GM12878 (cell line): ENCODE measurements around the gene RTL3. TPM values are rescaled to one million over a fixed set of nuclear protein-coding genes. Genes with fewer than 3 reads are reported as not detected.
A peak's percentile ranks its signal among the peaks of the same experiment; 100 is the strongest.

Source experiments
- ATAC-seq: fragments of 200-7000 bp; cut with Tn5 transposase; 3 replicates; pipeline ENCODE4 v1.9.1; 2020; ENCODE audit warnings: mild to moderate bottlenecking, moderate library complexity
- BruUV-seq: library from RNA; stranded (reverse); fragments of 400-500 nt; replicated peaks from 2 replicates; lab custom pipeline; 2021; lab: Mats Ljungman, UMichigan
- CTCF ChIA-PET: fragments of 300-600 bp; sonication (Branson Sonifier 250); formaldehyde crosslinking; extraction: SDS; loops from one replicate; lab custom pipeline; 2021; ENCODE audit warnings: inconsistent platforms; lab: Yijun Ruan, JAX
- POLR2A ChIA-PET: fragments of 350-600 bp; formaldehyde crosslinking; extraction: SDS; loops from one replicate; lab custom pipeline; 2021; ENCODE audit warnings: inconsistent platforms; lab: Charles Lee
- RAD21 ChIA-PET: fragments of 300-600 bp; sonication (Branson Sonifier 250); formaldehyde crosslinking; loops from one replicate; lab custom pipeline; 2023; ENCODE audit warnings: antibody characterized with exemption; ENCODE audit not compliant: unreplicated experiment; lab: Charles Lee
- SMC1A ChIA-PET: fragments of 300-600 bp; sonication (Branson Sonifier 250); formaldehyde crosslinking; loops from one replicate; lab custom pipeline; 2023; ENCODE audit not compliant: unreplicated experiment, uncharacterized antibody; lab: Charles Lee
- DNase-seq: peaks from one replicate; pipeline ENCODE4 v3.0.0-alpha.2; 2011; ENCODE audit warnings: low read depth, low spot score
- FAIRE-seq: peaks from 3 replicates; lab custom pipeline; 2011; peaks lifted over from hg19 to GRCh38; lab: Jason Lieb, UNC
- H2AFZ ChIP-seq: 2 replicates; pipeline ENCODE4 v1.6.0; 2011; ENCODE audit warnings: low read depth, low read length, control low read depth; ENCODE audit not compliant: control insufficient read depth
- H3K27ac ChIP-seq: 2 replicates; pipeline ENCODE4 v1.5.1; 2011; ENCODE audit warnings: control low read depth; ENCODE audit not compliant: control insufficient read depth, insufficient read depth
- H3K27me3 ChIP-seq, 2 experiments: replicated peaks in 1 of 2; 2 replicates each; pipeline versions ENCODE4 v1.6.0 to v1.6.1; 2011; ENCODE audit warnings: low read length in 1 of 2; ENCODE audit not compliant: control insufficient read depth in 2 of 2, insufficient read depth in 2 of 2
- H3K36me3 ChIP-seq, 2 experiments: 2 replicates each; pipeline ENCODE4 v1.5.1; 2011; ENCODE audit warnings: low read length in 1 of 2; ENCODE audit not compliant: control insufficient read depth in 2 of 2, insufficient read depth in 2 of 2
- H3K4me1 ChIP-seq: 2 replicates; pipeline ENCODE4 v1.6.1; 2011; ENCODE audit warnings: mild to moderate bottlenecking, low read length, moderate library complexity, mixed read lengths; ENCODE audit not compliant: control insufficient read depth, insufficient read depth
- H3K4me2 ChIP-seq: 2 replicates; pipeline ENCODE4 v1.6.0; 2011; ENCODE audit warnings: control low read depth; ENCODE audit not compliant: control insufficient read depth, insufficient read depth
- H3K4me3 ChIP-seq: fragments of 200-600 bp; sonication (generic); 2 replicates; pipeline ENCODE4 v1.5.1; 2016
- H3K79me2 ChIP-seq: 2 replicates; pipeline ENCODE4 v1.6.0; 2011; ENCODE audit warnings: low read length; ENCODE audit not compliant: control insufficient read depth, insufficient read depth
- H3K9ac ChIP-seq: 2 replicates; pipeline ENCODE4 v1.8.0; 2011; ENCODE audit warnings: low read length, control low read depth, mixed read lengths; ENCODE audit not compliant: control insufficient read depth, insufficient read depth
- H3K9me3 ChIP-seq: replicated peaks from 3 replicates; pipeline ENCODE4 v1.5.1; 2011; ENCODE audit warnings: mild to moderate bottlenecking, low read length; ENCODE audit not compliant: control insufficient read depth, insufficient read depth
- H4K20me1 ChIP-seq: 2 replicates; pipeline ENCODE4 v1.6.0; 2011; ENCODE audit not compliant: control insufficient read depth, insufficient read depth
- BACH1 ChIP-seq: fragments of 450-650 bp; IDR thresholded peaks from 2 replicates; pipeline ENCODE4 v1.6.1; 2017; ENCODE audit warnings: mild to moderate bottlenecking, borderline replicate concordance
- BCL3 ChIP-seq: IDR thresholded peaks from 2 replicates; pipeline ENCODE4 v1.6.1; 2011; ENCODE audit warnings: borderline replicate concordance, low read depth, mild to moderate bottlenecking, moderate library complexity, low read length; ENCODE audit not compliant: insufficient read depth, poor library complexity, severe bottlenecking
- DPF2 ChIP-seq: fragments of 450-650 bp; IDR thresholded peaks from 2 replicates; pipeline ENCODE4 v1.6.1; 2017; ENCODE audit warnings: mild to moderate bottlenecking
- FOS ChIP-seq: IDR thresholded peaks from 3 replicates; pipeline ENCODE4 v1.6.1; 2011; ENCODE audit warnings: borderline replicate concordance; ENCODE audit not compliant: insufficient read length; ENCODE audit errors: extremely low read depth
- GABPA ChIP-seq: IDR thresholded peaks from 2 replicates; pipeline ENCODE4 v1.6.1; 2014; ENCODE audit warnings: antibody characterized with exemption, low read depth, mild to moderate bottlenecking, inconsistent platforms
- IKZF1 ChIP-seq: fragments of 450-650 bp; conservative IDR thresholded peaks from 2 replicates; pipeline ENCODE4 v1.6.1; 2017; ENCODE audit warnings: antibody characterized with exemption, mild to moderate bottlenecking
- IRF3 ChIP-seq: fragments of 450-650 bp; IDR thresholded peaks from 2 replicates; pipeline ENCODE4 v1.6.1; 2014; ENCODE audit warnings: mild to moderate bottlenecking
- LARP7 ChIP-seq: fragments of 450-650 bp; IDR thresholded peaks from 2 replicates; pipeline ENCODE4 v1.6.1; 2017; ENCODE audit warnings: mild to moderate bottlenecking
- MYC ChIP-seq: IDR thresholded peaks from 2 replicates; pipeline ENCODE4 v1.6.1; 2011; ENCODE audit warnings: mild to moderate bottlenecking, low read length, moderate library complexity, inconsistent platforms; ENCODE audit not compliant: insufficient read depth, insufficient replicate concordance, insufficient read length, severe bottlenecking
- NFIC ChIP-seq: IDR thresholded peaks from 2 replicates; pipeline ENCODE4 v1.6.1; 2012; ENCODE audit warnings: low read depth, mild to moderate bottlenecking, inconsistent platforms, low read length, moderate library complexity
- NKRF ChIP-seq: fragments of 450-650 bp; conservative IDR thresholded peaks from 2 replicates; pipeline ENCODE4 v1.6.1; 2017; ENCODE audit warnings: mild to moderate bottlenecking, moderate library complexity
- PKNOX1 ChIP-seq: fragments of 450-650 bp; IDR thresholded peaks from 2 replicates; pipeline ENCODE4 v1.6.1; 2016; ENCODE audit warnings: mild to moderate bottlenecking
- RAD21 ChIP-seq: IDR thresholded peaks from 2 replicates; pipeline ENCODE4 v1.6.1; 2011; ENCODE audit warnings: mild to moderate bottlenecking, low read depth, low read length, moderate library complexity; ENCODE audit not compliant: insufficient read depth
- RB1 ChIP-seq: fragments of 450-650 bp; formaldehyde crosslinking; IDR thresholded peaks from 2 replicates; pipeline ENCODE4 v1.6.1; 2017; ENCODE audit warnings: mild to moderate bottlenecking, borderline replicate concordance
- SMC3 ChIP-seq: IDR thresholded peaks from 2 replicates; pipeline ENCODE4 v1.6.1; 2011; ENCODE audit warnings: low read length, improper control_type of control experiment, borderline replicate concordance
- SREBF2 ChIP-seq: IDR thresholded peaks from 2 replicates; pipeline ENCODE4 v1.6.1; 2012; ENCODE audit warnings: mild to moderate bottlenecking, low read length
- SUPT20H ChIP-seq: IDR thresholded peaks from 2 replicates; pipeline ENCODE4 v1.6.1; 2011; ENCODE audit warnings: low read depth, mild to moderate bottlenecking, low read length, moderate library complexity, borderline replicate concordance; ENCODE audit not compliant: control insufficient read depth
- ZBED1 ChIP-seq: IDR thresholded peaks from 2 replicates; pipeline ENCODE4 v1.6.1; 2016; ENCODE audit warnings: borderline replicate concordance
- WGBS: methylation state at CpG from one replicate; pipeline ENCODE4 v1.1.6; 2016; ENCODE audit warnings: low lambda C conversion rate; ENCODE audit not compliant: insufficient replicate concordance, insufficient coverage; ENCODE audit errors: missing lambda C conversion rate; 5-methylcytosine and 5-hydroxymethylcytosine counted together
- in situ Hi-C: fragments of 300-500 bp; cut with MboI; formaldehyde crosslinking; loops from 9 replicates; pipeline ENCODE4 v1.14.3; 2018; ENCODE audit warnings: mixed read lengths
- intact Hi-C: fragments of 100-400 bp; cut with micrococcal nuclease; formaldehyde crosslinking; loops from one replicate; pipeline ENCODE4 v1.14.2; 2022; ENCODE audit not compliant: unreplicated experiment
- polyA plus RNA-seq, 11 experiments: library from polyadenylated mRNA; depleted of rRNA in 4 of 11; unstranded in 6 of 11; stranded (reverse) in 5 of 11; fragments of >200 nt; fragmentation: Nextera tagmentation in 4 of 11; fragmentation: Illumina TruSeq in 1 of 11; extraction: Ambion mirVana in 4 of 11; extraction: Trizol in 1 of 11; gene quantifications; 1 replicate in 1 of 11; 2 replicates in 10 of 11; pipeline versions ENCODE4 v1.2.1 to v1.2.3, GENCODE V29; 2011 to 2016; ENCODE audit warnings: inconsistent platforms in 2 of 11, missing spikeins in 2 of 11, low read depth in 1 of 11
- total RNA-seq, 4 experiments: library from RNA; depleted of rRNA in 3 of 4; stranded (reverse); fragments of >200 nt in 3 of 4; fragmentation: Illumina TruSeq in 1 of 4; extraction: Trizol in 1 of 4; gene quantifications; 2 replicates each; pipeline versions ENCODE4 v1.2.1 to v1.2.3, GENCODE V29; 2013 to 2021

RTL3 gene
- total and polyA plus RNA-seq, 10 of the 15 experiments (the other 5 are each of a cell fraction or from before 2014, with no cell fraction given) = 0.09 to 1.5 (median 0.27) TPM; not detected in 1

- TF ChIP-seq BCL3 (no peak), NKRF (no peak), MYC (no peak), RAD21 (peak; percentile 61), PKNOX1 (no peak), SMC3 (peak; percentile 37; the same call in 1 of the 2 replicates)
Observed at GRCh38 chrX:78708262-78708661, 49.1 kb upstream of the RTL3 start (continued).

GRCh38 chrX:78706071-78706470, 46.9 kb upstream of the RTL3 start:
- ChIA-PET SMC1A (interaction anchor here (1.0 to 5.3 kb wide), 5 partner anchors 9 to 375 kb away, joined by 3 to 27 read pairs (median 4); no protein-coding TSS in a partner anchor), CTCF (interaction anchor here (0.6 to 4.5 kb wide), 4 partner anchors 47 to 375 kb away, joined by 3 to 38 read pairs (median 19); no protein-coding TSS in a partner anchor)
- FAIRE-seq = no peak

More at GRCh38 chrX:78706071-78706470, 46.9 kb upstream of the RTL3 start:
- no peaks in the 10 kb centered on the region for H3K36me3 ChIP-seq
- in situ Hi-C loops (no loop called here), intact Hi-C loops (no loop called here)
- WGBS = 2% methylated on average over 2 of the region's 2 CpGs
- no peaks in the 10 kb centered on the region for H3K4me1 ChIP-seq
- ATAC-seq (no peak), DNase-seq (no peak)
- ChIA-PET RAD21 (interaction anchor here (0.7 to 4.4 kb wide), 5 partner anchors 55 to 376 kb away, joined by 3 to 25 read pairs (median 14); no protein-coding TSS in a partner anchor), POLR2A (no interaction called here)
- no peak overlapping the region for H2AFZ ChIP-seq
- no TSS peak for BruUV-seq
- no peaks in the 10 kb centered on the region for H3K27me3 ChIP-seq
- no peaks in the 10 kb centered on the region for H3K79me2 ChIP-seq
- H3K4me2 ChIP-seq = no peak overlapping the region
- H3K9ac ChIP-seq = no peak overlapping the region
- no peaks in the 10 kb centered on the region for H4K20me1 ChIP-seq
- no peak overlapping the region for H3K4me3 ChIP-seq
- no peak overlapping the region for H3K27ac ChIP-seq
- no peaks in the 10 kb centered on the region; the same call in 2 of the 3 replicates for H3K9me3 ChIP-seq
- TF ChIP-seq IKZF1 = no peak
- no peak for TF ChIP-seq ZBED1
- no peak for TF ChIP-seq DPF2
- TF ChIP-seq FOS = no peak
- TF ChIP-seq SUPT20H = no peak
- no peak for TF ChIP-seq BACH1
- no peak for TF ChIP-seq SREBF2
- no peak for TF ChIP-seq IRF3
- no peak for TF ChIP-seq LARP7
- no peak for TF ChIP-seq GABPA
- TF ChIP-seq NFIC = no peak
- no peak for TF ChIP-seq RB1
